Measurements from ENCODE around the gene HOXA9. TPM values are rescaled to one million over a fixed set of nuclear protein-coding genes. Genes with fewer than 3 reads are reported as not detected.
A peak's percentile ranks its signal among the peaks of the same experiment; 100 is the strongest.

HOXA9 gene
- total and polyA plus RNA-seq, 2 of the 8 experiments (the other 6 are each of a cell fraction or from before 2014, with no cell fraction given) = not detected

- TF ChIP-seq MAX (IDR thresholded peaks at IDR 0.05) (no peak), SIX5 (IDR thresholded peaks at IDR 0.05; ENCODE audit: low read depth, low read length) (no peak), CHD7 (IDR thresholded peaks at IDR 0.05; ENCODE audit: insufficient replicate concordance, low read length) (no peak), RNF2 (IDR thresholded peaks at IDR 0.05; ENCODE audit: borderline replicate concordance, low read depth, low read length, missing control alignments, poor library complexity, severe bottlenecking) (peak; percentile 35), POU5F1 (IDR thresholded peaks at IDR 0.05; ENCODE audit: low read depth, low read length) (no peak), EP300 (IDR thresholded peaks at IDR 0.05; ENCODE audit: borderline replicate concordance in 1 of 2, low read depth in 2 of 2, low read length in 2 of 2) (no peak), NRF1 (IDR thresholded peaks at IDR 0.05; ENCODE audit: low read depth, low read length) (no peak), GTF2F1 (IDR thresholded peaks at IDR 0.05; ENCODE audit: borderline replicate concordance, low read depth, low read length) (no peak), TCF12 (IDR thresholded peaks at IDR 0.05; ENCODE audit: low read depth, low read length) (no peak), POLR2A (IDR thresholded peaks at IDR 0.05; ENCODE audit: control extremely low read depth in 1 of 2, low read depth in 2 of 2, low read length in 2 of 2) (no peak), SP1 (IDR thresholded peaks at IDR 0.05; ENCODE audit: low read depth, low read length) (0 out of 2 replicates have a peak, but pooled peaks have one; percentile 1)
These were observed 28.6 kb upstream of the HOXA9 start (continued) for GRCh38 chr7:27194002-27194352.

Measured in H1 (cell line).